ENCODE data around the gene PEX7. TPM values are rescaled to one million over a fixed set of nuclear protein-coding genes. Genes with fewer than 3 reads are reported as not detected.

The PEX7 gene
- polyA plus RNA-seq (2012; ENCODE audit: insufficient read depth, insufficient read length, low read depth), result 16.8 TPM

- peak; percentile 67 for TF ChIP-seq CTCF (IDR thresholded peaks at IDR 0.05; ENCODE audit: low read depth, low read length)
- Histone ChIP-seq H3K4me1 (no peaks in the 10 kb centered on the region), H3K27me3 (no peaks in the 10 kb centered on the region), H3K36me3 (no peaks in the 10 kb centered on the region; the same call in none of the 2 replicates), H3K9me3 (no peaks in the 10 kb centered on the region), H3K4me3 (ENCODE audit: low read depth, low read length) (peak within 1 kb of the TSS; percentile 86)
- peak; percentile 90 for DNase-seq
Observed at GRCh38 chr6:136822376-136823127, at the start of gene PEX7. TSS of gene PEX7 (plus strand) at chr6:136822592. CDS start at chr6:136822666, 74 bp downstream.

GRCh38 chr6:136772685-136773472 lies 49.5 kb upstream of the PEX7 start:
- Histone ChIP-seq H3K27me3 (no peaks in the 10 kb centered on the region), H3K4me3 (ENCODE audit: low read depth, low read length) (no peak overlapping the region), H3K36me3 (no peaks in the 10 kb centered on the region), H3K9me3 (no peaks in the 10 kb centered on the region), H3K4me1 (no peaks in the 10 kb centered on the region)
- no peak for DNase-seq
- TF ChIP-seq CTCF (IDR thresholded peaks at IDR 0.05; ENCODE audit: low read depth, low read length), result no peak

GRCh38 chr6:136773473-136773796 lies 49.0 kb upstream of the PEX7 start:
- TF ChIP-seq CTCF (IDR thresholded peaks at IDR 0.05; ENCODE audit: low read depth, low read length), result no peak
- Histone ChIP-seq H3K4me1 (no peaks in the 10 kb centered on the region), H3K27me3 (no peaks in the 10 kb centered on the region), H3K36me3 (no peaks in the 10 kb centered on the region), H3K4me3 (ENCODE audit: low read depth, low read length) (no peak overlapping the region), H3K9me3 (no peaks in the 10 kb centered on the region)
- DNase-seq, result no peak

GRCh38 chr6:136774228-136775041 lies 48.0 kb upstream of the PEX7 start:
- DNase-seq, result no peak
- Histone ChIP-seq H3K36me3 (no peaks in the 10 kb centered on the region), H3K9me3 (no peaks in the 10 kb centered on the region), H3K4me3 (ENCODE audit: low read depth, low read length) (no peak overlapping the region), H3K27me3 (no peaks in the 10 kb centered on the region), H3K4me1 (no peaks in the 10 kb centered on the region)
- TF ChIP-seq CTCF (IDR thresholded peaks at IDR 0.05; ENCODE audit: low read depth, low read length), result no peak

- Histone ChIP-seq H3K27me3 (no peaks in the 10 kb centered on the region), H3K4me3 (ENCODE audit: low read depth, low read length) (no peak overlapping the region), H3K4me1 (peaks cover 4% of the 10 kb centered on the region; the same call in 1 of the 2 replicates), H3K9me3 (no peaks in the 10 kb centered on the region), H3K36me3 (no peaks in the 10 kb centered on the region)
- DNase-seq, result no peak
- TF ChIP-seq CTCF (IDR thresholded peaks at IDR 0.05; ENCODE audit: low read depth, low read length), result no peak
Observed at GRCh38 chr6:136775081-136775480, 47.3 kb upstream of the PEX7 start.
